T follicular helper cell (primary cell): ENCODE measurements around the gene CATSPER3.
"Not testable (repeated sequence)": the region's sequence is repeated elsewhere in the genome, so short reads cannot be mapped to it uniquely, and the experiment has no call there.

Source experiments
- DNase-seq: peaks from one replicate; pipeline ENCODE4 v3.0.0-alpha.2; 2020; ENCODE audit warnings: low read depth

Gene CATSPER3

GRCh38 chr5:134975078-134975715, 7.5 kb downstream of the CATSPER3 start:
- DNase-seq, result no peak

DNA sequence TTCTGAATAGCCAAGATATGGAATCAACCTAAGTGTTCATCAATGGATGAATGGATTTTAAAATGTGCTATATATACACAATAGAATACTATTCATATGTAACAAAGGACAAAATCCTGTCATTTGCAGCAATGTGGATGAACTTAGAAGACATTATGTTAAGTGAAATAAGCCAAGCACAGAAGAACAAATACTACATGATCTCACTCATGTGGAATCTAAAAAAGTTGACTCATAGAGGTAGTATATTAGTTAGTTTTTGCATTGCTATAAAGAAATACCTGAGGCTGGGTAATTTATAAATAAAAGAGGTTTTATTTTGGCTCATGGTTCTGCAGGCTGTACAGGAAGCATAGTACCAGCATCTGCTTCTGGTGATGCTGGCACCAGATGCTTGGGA, 8.1 kb downstream of the CATSPER3 start:
- no peak for DNase-seq

DNA sequence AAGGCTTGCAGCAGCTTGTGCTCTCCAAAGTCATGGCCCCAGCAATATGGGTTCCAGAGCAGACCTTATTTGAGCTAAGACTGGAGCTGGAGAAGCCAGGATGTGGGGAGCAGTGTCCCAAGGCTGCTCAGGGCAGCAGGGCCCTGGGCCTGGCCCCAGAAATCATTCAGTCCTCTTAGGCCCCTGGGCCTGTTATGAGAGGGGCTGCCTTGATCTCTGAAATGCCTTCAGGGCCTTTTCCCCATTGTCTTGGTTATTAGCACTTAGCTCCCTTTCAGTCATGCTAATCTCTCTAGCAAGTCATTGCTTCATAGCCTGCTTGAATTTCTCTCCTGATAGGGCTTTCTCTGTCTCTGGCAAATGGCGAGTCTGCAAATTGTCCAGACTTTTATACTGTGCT, 9.1 kb downstream of the CATSPER3 start:
- no peak for DNase-seq

- no peak for DNase-seq
Measured at GRCh38 chr5:134979416-134979815, 11.7 kb downstream of the CATSPER3 start.

- DNase-seq, result no peak
Measured at GRCh38 chr5:134982230-134982629, 14.5 kb downstream of the CATSPER3 start.

DNA sequence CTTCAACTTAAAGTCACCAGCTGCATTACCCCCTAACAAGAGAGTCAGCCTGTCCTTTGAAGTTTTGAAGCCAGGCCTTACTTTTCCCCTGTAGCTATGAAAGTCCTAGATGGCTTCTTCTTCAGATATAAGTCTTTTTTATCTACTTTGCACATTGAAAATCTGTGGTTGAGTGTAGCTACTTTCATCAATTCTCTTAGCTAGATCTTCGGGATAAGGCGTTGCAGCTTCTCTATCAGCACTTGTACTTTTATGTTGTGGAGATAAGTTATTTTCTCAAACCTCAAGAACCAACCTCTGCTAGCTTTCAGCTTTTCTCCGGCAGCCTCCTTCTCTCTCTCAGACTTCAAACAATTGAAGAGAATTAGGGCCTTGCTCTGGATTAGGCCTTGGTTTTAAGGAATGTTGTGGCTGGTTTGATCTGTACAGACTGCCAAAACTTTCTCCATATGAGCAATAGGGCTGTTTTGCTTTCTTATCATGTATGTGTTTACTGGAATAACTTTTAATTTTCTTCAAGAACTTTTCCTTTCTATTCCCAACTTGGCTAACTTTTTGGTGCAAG, 21.6 kb downstream of the CATSPER3 start:
- no peak for DNase-seq

GRCh38 chr5:134990183-134990582, 22.5 kb downstream of the CATSPER3 start:
- not testable (repeated sequence) for DNase-seq

DNA sequence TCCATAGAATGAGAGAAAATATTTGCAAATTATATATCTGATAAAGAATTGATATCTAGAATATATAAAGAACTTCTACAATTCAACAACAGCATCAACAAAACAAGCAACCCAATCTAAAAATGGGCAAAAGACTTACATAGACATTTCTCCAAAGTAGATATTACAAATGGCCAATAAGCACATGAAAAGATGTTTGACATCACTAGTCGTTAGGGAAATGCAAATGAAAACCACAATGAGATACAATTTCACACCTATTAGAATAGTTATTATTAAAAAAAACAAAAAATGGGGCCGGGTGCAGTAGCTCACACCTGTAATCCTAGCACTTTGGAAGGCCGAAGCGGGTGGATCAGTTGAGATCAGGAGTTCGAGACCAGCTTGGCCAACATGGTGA, 24.4 kb downstream of the CATSPER3 start:
- DNase-seq, result no peak

- no peak for DNase-seq
Measured at GRCh38 chr5:134993161-134993560, 25.5 kb downstream of the CATSPER3 start.

GRCh38 chr5:134994560-134995156, 27.0 kb downstream of the CATSPER3 start:
- no peak for DNase-seq

GRCh38 chr5:134995850-134996402, 28.2 kb downstream of the CATSPER3 start:
- DNase-seq, result no peak

GRCh38 chr5:134997015-134997414, 29.3 kb downstream of the CATSPER3 start:
- no peak for DNase-seq

DNA sequence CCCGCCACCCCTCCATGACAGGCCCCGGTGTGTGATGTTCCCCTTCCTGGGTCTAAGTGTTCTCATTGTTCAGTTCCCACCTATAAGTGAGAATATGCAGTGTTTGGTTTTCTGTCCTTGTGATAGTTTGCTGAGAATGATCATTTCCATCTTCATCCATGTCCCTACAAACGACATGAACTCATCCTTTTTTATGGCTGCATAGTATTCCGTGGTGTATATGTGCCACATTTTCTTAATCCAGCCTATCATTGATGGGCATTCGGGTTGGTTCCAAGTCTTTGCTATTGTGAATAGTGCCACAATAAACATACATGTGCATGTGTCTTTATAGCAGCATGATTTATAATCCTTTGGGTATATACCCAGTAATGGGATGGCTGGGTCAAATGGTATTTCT, 30.4 kb downstream of the CATSPER3 start:
- not testable (repeated sequence) for DNase-seq

GRCh38 chr5:135004376-135004775, 36.7 kb downstream of the CATSPER3 start:
- no peak for DNase-seq

- no peak for DNase-seq
Measured at GRCh38 chr5:135005076-135005475, 37.4 kb downstream of the CATSPER3 start.

- no peak for DNase-seq
Measured at GRCh38 chr5:135007305-135007704, 39.6 kb downstream of the CATSPER3 start.

- DNase-seq, result no peak
Measured at GRCh38 chr5:135007749-135008363, 40.1 kb downstream of the CATSPER3 start.

DNA sequence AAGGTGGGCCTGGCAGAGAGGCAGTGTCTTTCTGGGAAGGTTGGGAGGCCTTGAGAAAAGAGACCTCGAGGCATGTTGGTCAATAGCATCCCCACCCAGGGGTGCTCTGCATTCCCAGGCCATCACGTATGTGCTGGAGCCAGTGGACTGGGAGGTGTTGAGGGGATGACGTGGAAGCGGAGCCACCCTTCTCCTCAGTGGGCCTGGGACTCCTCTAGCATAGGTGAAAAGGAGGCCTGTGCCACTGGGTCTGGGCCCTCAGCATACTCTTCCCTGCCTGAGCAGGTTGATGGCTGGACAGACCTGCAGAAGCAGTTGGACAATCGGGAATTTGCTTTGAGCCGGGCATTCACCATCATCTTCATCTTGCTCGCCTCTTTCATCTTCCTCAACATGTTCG, 40.8 kb downstream of the CATSPER3 start:
- no peak for DNase-seq

GRCh38 chr5:135008981-135009735, 41.5 kb downstream of the CATSPER3 start:
- no peak for DNase-seq

- DNase-seq, result no peak
Measured at GRCh38 chr5:135009736-135010501, 42.2 kb downstream of the CATSPER3 start.
